Thyroid gland (tissue), 4 donors: Measurements from ENCODE around the gene ADCY3. TPM values are rescaled to one million over a fixed set of nuclear protein-coding genes. Genes with fewer than 3 reads are reported as not detected.
"Not testable (repeated sequence)": the region's sequence is repeated elsewhere in the genome, so short reads cannot be mapped to it uniquely, and the experiment has no call there.

Experiments
- DNase-seq, 2 donors: peaks; one replicate each; pipeline ENCODE4 v3.0.0-alpha.2; 2019
- H3K27ac ChIP-seq, 3 donors: fragments of 200-600 bp; sonication (generic); 1 replicate in 2 of 3; 2 replicates in 1 of 3; pipeline ENCODE4 v1.5.1; 2016 to 2019; ENCODE audit warnings: mild to moderate bottlenecking in 1 of 3, moderate library complexity in 1 of 3
- H3K27me3 ChIP-seq: fragments of 200-600 bp; sonication (generic); one replicate; pipeline ENCODE4 v1.5.1; 2019
- H3K36me3 ChIP-seq, 2 donors: fragments of 200-600 bp; sonication (generic); one replicate each; pipeline ENCODE4 v1.5.1; 2016 to 2019
- H3K4me1 ChIP-seq, 2 donors: fragments of 200-600 bp; sonication (generic); one replicate each; pipeline ENCODE4 v1.5.1; 2017 to 2019
- H3K4me3 ChIP-seq, 3 donors: fragments of 200-600 bp; sonication (generic); replicated peaks in 1 of 3; 1 replicate in 2 of 3; 2 replicates in 1 of 3; pipeline ENCODE4 v1.5.1; 2016; ENCODE audit warnings: mild to moderate bottlenecking in 1 of 3
- H3K9me3 ChIP-seq: fragments of 200-600 bp; sonication (generic); one replicate; pipeline ENCODE4 v1.5.1; 2017
- CTCF ChIP-seq, 6 experiments: fragments of 200-600 bp in 3 of 6; fragments of 450-650 bp in 3 of 6; sonication (generic) in 3 of 6; IDR thresholded peaks; one replicate each; pipeline ENCODE4 v1.5.1; 2016 to 2019; ENCODE audit warnings: antibody characterized with exemption in 6 of 6, mild to moderate bottlenecking in 2 of 6, inconsistent platforms in 1 of 6, moderate library complexity in 1 of 6
- POLR2A ChIP-seq, 2 donors: fragments of 450-650 bp; IDR thresholded peaks; one replicate each; pipeline ENCODE4 v1.6.1; 2017; ENCODE audit warnings: antibody characterized with exemption in 2 of 2, mild to moderate bottlenecking in 2 of 2, moderate library complexity in 1 of 2
- whole genome bisulfite sequencing, 2 donors: methylation state at CpG; one replicate each; pipeline ENCODE4 v1.1.5; 2017; 5-methylcytosine and 5-hydroxymethylcytosine counted together
- intact Hi-C: fragments of 100-400 bp; cut with DNase I; formaldehyde crosslinking; loops from one replicate; pipeline ENCODE4 v1.15.1; 2023
- total RNA-seq, 4 donors: library from RNA; depleted of rRNA; stranded (reverse); fragments of >200 nt; gene quantifications; one replicate each; pipeline ENCODE4 v1.2.3, GENCODE V29; 2016

The ADCY3 gene
- total RNA-seq, 4 donors from 2014 or later: 17.5 to 38.7 (median 29.2) TPM

GRCh38 chr2:24837996-24838513, 82.0 kb downstream of the ADCY3 start:
- WGBS, 2 donors: 94 to 98% methylated on average over 5 of the region's 5 CpGs
- Histone ChIP-seq H3K4me3 (no peak overlapping the region), H3K4me1 (no peaks in the 10 kb centered on the region), H3K9me3 (no peaks in the 10 kb centered on the region), H3K27ac (no peak overlapping the region), H3K36me3 (no peaks in the 10 kb centered on the region), H3K27me3 (no peaks in the 10 kb centered on the region)
- intact Hi-C loops: no loop called here
- no peak for DNase-seq
- TF ChIP-seq CTCF (IDR thresholded peaks at IDR 0.05): no peak
- no peak for TF ChIP-seq POLR2A (IDR thresholded peaks at IDR 0.05)

DNA sequence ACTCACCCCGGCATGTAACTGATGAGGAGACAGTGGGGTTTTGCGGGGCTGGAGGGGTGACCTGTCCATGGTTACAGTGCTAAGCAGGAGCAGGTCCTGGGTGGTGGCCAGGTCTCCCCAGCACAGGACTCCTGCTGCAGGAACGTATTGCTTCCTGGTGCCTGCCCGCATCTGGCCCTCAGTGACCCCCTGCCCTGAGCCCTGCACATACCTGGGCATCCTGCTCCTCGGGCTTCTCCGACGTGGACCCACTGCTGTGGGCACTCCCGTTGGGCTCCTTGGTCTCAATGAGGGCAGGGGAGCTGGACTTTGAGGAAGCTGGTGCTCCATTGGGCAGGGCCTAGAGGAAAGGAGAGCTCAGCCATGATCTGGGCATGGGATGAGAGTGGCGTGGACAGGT, 83.3 kb downstream of the ADCY3 start:
- TF ChIP-seq CTCF (IDR thresholded peaks at IDR 0.05) (no peak), POLR2A (IDR thresholded peaks at IDR 0.05) (no peak)
- H3K27ac ChIP-seq: no peak overlapping the region
- H3K36me3 ChIP-seq: no peaks in the 10 kb centered on the region
- no peak overlapping the region for H3K4me3 ChIP-seq
- no peaks in the 10 kb centered on the region for H3K27me3 ChIP-seq
- no peaks in the 10 kb centered on the region for H3K4me1 ChIP-seq
- intact Hi-C loops: no loop called here
- WGBS, 2 donors: 88 to 92% methylated on average over 8 to 9 of the region's 9 CpGs
- no peak for DNase-seq
- no peaks in the 10 kb centered on the region for H3K9me3 ChIP-seq

GRCh38 chr2:24836206-24836605, 83.8 kb downstream of the ADCY3 start:
- Histone ChIP-seq H3K27me3 (no peaks in the 10 kb centered on the region), H3K9me3 (no peaks in the 10 kb centered on the region), H3K27ac (no peak overlapping the region), H3K36me3 (no peaks in the 10 kb centered on the region), H3K4me1 (no peaks in the 10 kb centered on the region), H3K4me3 (no peak overlapping the region)
- 92 to 98% methylated on average over 6 of the region's 8 CpGs for WGBS, 2 donors
- no peak for DNase-seq
- intact Hi-C loops: no loop called here
- TF ChIP-seq CTCF (IDR thresholded peaks at IDR 0.05) (no peak), POLR2A (IDR thresholded peaks at IDR 0.05) (no peak)

DNA sequence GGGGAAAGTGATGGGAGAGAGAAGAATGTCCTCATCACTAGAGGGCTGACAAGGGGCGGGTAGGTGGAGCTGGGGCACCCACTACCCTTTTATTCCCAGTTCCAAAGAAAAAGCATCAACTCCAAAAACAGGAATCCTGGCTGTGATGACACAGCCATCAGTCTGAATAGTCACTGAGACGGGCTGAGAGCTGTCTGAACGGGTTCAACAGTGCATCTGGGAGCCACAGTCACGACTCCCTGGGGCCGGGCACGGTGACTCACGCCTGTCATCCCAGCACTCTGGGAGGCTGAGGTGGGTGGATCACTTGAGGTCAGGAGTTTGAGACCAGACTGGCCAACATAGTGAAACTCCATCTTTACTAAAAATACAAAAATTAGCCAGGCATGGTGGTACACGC, 84.6 kb downstream of the ADCY3 start:
- DNase-seq, H3K36me3 ChIP-seq, H3K9me3 ChIP-seq, H3K4me3 ChIP-seq, H3K27me3 ChIP-seq, H3K4me1 ChIP-seq, intact Hi-C loops, H3K27ac ChIP-seq: not testable (repeated sequence)
- WGBS, 2 donors: 95% methylated on average over 8 of the region's 8 CpGs

- no peaks in the 10 kb centered on the region for H3K36me3 ChIP-seq
- intact Hi-C loops: no loop called here
These were observed 85.2 kb downstream of the ADCY3 start for GRCh38 chr2:24834733-24835395.

More at GRCh38 chr2:24834733-24835395, 85.2 kb downstream of the ADCY3 start:
- TF ChIP-seq CTCF (IDR thresholded peaks at IDR 0.05): no peak
- no peak for TF ChIP-seq POLR2A (IDR thresholded peaks at IDR 0.05)
- no peaks in the 10 kb centered on the region for H3K9me3 ChIP-seq
- no peaks in the 10 kb centered on the region for H3K4me1 ChIP-seq
- DNase-seq: no peak
- 96% methylated on average over 15 to 19 of the region's 20 CpGs for WGBS, 2 donors
- H3K4me3 ChIP-seq: no peak overlapping the region
- no peak overlapping the region for H3K27ac ChIP-seq
- H3K27me3 ChIP-seq: no peaks in the 10 kb centered on the region
